Measurements from ENCODE around the gene ADAMTS13.
"Not testable (repeated sequence)": the region's sequence is repeated elsewhere in the genome, so short reads cannot be mapped to it uniquely, and the experiment has no call there.

Gene ADAMTS13

GRCh38 chr9:133427658-133428348, 5.6 kb downstream of the ADAMTS13 start:
- no peak for DNase-seq

GRCh38 chr9:133428617-133429101, 6.5 kb downstream of the ADAMTS13 start:
- DNase-seq, result no peak

GRCh38 chr9:133429214-133429613, 7.0 kb downstream of the ADAMTS13 start:
- DNase-seq, result no peak

- no peak for DNase-seq
Observed at GRCh38 chr9:133429641-133430161, 7.5 kb downstream of the ADAMTS13 start.

GRCh38 chr9:133430244-133430643, 8.1 kb downstream of the ADAMTS13 start:
- no peak for DNase-seq

GRCh38 chr9:133433351-133433843, 11.2 kb downstream of the ADAMTS13 start:
- no peak for DNase-seq

GRCh38 chr9:133436681-133437080, 14.5 kb downstream of the ADAMTS13 start:
- no peak for DNase-seq

GRCh38 chr9:133437753-133438531, 15.8 kb downstream of the ADAMTS13 start:
- no peak for DNase-seq

GRCh38 chr9:133439337-133439736, 17.2 kb downstream of the ADAMTS13 start:
- no peak for DNase-seq

GRCh38 chr9:133440874-133441273, 18.7 kb downstream of the ADAMTS13 start:
- DNase-seq, result no peak

- no peak for DNase-seq
Observed at GRCh38 chr9:133441571-133441970, 19.4 kb downstream of the ADAMTS13 start.

- DNase-seq, result no peak
Observed at GRCh38 chr9:133443248-133443647, 21.1 kb downstream of the ADAMTS13 start.

GRCh38 chr9:133443982-133444381, 21.8 kb downstream of the ADAMTS13 start:
- DNase-seq, result no peak

- DNase-seq, result no peak
Observed at GRCh38 chr9:133445293-133445969, 23.3 kb downstream of the ADAMTS13 start.

- DNase-seq, result no peak
Observed at GRCh38 chr9:133448487-133448972, 26.4 kb downstream of the ADAMTS13 start.

GRCh38 chr9:133449760-133450159, 27.6 kb downstream of the ADAMTS13 start:
- DNase-seq, result no peak

- DNase-seq, result not testable (repeated sequence)
Observed at GRCh38 chr9:133451865-133452264, 29.7 kb downstream of the ADAMTS13 start.

GRCh38 chr9:133452562-133452961, 30.4 kb downstream of the ADAMTS13 start:
- DNase-seq, result no peak

- DNase-seq, result no peak
Observed at GRCh38 chr9:133453651-133454050, 31.5 kb downstream of the ADAMTS13 start.

- no peak for DNase-seq
Observed at GRCh38 chr9:133454325-133454724, 32.2 kb downstream of the ADAMTS13 start.

- DNase-seq, result no peak
Observed at GRCh38 chr9:133454943-133455673, 32.9 kb downstream of the ADAMTS13 start.

GRCh38 chr9:133455936-133456335, 33.8 kb downstream of the ADAMTS13 start:
- no peak for DNase-seq
